Esophagus muscularis mucosa (tissue), 4 donors: ENCODE measurements around the gene AIG1. TPM values are rescaled to one million over a fixed set of nuclear protein-coding genes. Genes with fewer than 3 reads are reported as not detected.
A peak's percentile ranks its signal among the peaks of the same experiment; 100 is the strongest.

Source experiments
- DNase-seq: peaks from one replicate; pipeline ENCODE4 v3.0.0-alpha.2; 2017; ENCODE audit errors: extremely low spot score
- H3K27ac ChIP-seq, 4 donors: fragments of 200-600 bp; sonication (generic); replicated peaks in 1 of 4; 1 replicate in 3 of 4; 2 replicates in 1 of 4; pipeline ENCODE4 v1.5.1; 2016 to 2019; ENCODE audit warnings: mild to moderate bottlenecking in 1 of 4
- H3K27me3 ChIP-seq, 4 donors: fragments of 200-600 bp; sonication (generic); one replicate each; pipeline versions ENCODE4 v1.5.1 to v1.6.0; 2016 to 2019
- H3K36me3 ChIP-seq, 4 donors: fragments of 200-600 bp; sonication (generic); one replicate each; pipeline ENCODE4 v1.5.1; 2016 to 2019
- H3K4me1 ChIP-seq, 4 donors: fragments of 200-600 bp; sonication (generic); one replicate each; pipeline ENCODE4 v1.5.1; 2016 to 2019
- H3K4me3 ChIP-seq, 4 donors: fragments of 200-600 bp; sonication (generic); 1 replicate in 2 of 4; 2 replicates in 2 of 4; pipeline ENCODE4 v1.5.1; 2016 to 2019; ENCODE audit warnings: mild to moderate bottlenecking in 4 of 4, moderate library complexity in 1 of 4
- H3K9me3 ChIP-seq, 4 donors: fragments of 200-600 bp; sonication (generic); 1 replicate in 3 of 4; 2 replicates in 1 of 4; pipeline ENCODE4 v1.5.1; 2016 to 2019
- CTCF ChIP-seq, 3 experiments: fragments of 200-600 bp in 2 of 3; fragments of 450-650 bp in 1 of 3; sonication (generic) in 2 of 3; IDR thresholded peaks; one replicate each; pipeline ENCODE4 v1.5.1; 2017 to 2019; ENCODE audit warnings: antibody characterized with exemption in 3 of 3, mild to moderate bottlenecking in 2 of 3, moderate library complexity in 1 of 3
- EP300 ChIP-seq: sonication (generic); formaldehyde crosslinking; IDR thresholded peaks from one replicate; pipeline ENCODE4 v1.6.1; 2017; ENCODE audit warnings: antibody characterized with exemption
- POLR2A ChIP-seq: fragments of 450-650 bp; IDR thresholded peaks from one replicate; pipeline ENCODE4 v1.6.1; 2017; ENCODE audit warnings: antibody characterized with exemption, moderate library complexity, mild to moderate bottlenecking, low read depth
- POLR2AphosphoS5 ChIP-seq, 2 donors: sonication (generic); formaldehyde crosslinking; IDR thresholded peaks; one replicate each; pipeline ENCODE4 v1.6.1; 2017; ENCODE audit warnings: antibody characterized with exemption in 2 of 2
- WGBS: methylation state at CpG from one replicate; pipeline ENCODE4 v1.1.5; 2018; 5-methylcytosine and 5-hydroxymethylcytosine counted together
- intact Hi-C: fragments of 100-400 bp; cut with DNase I; formaldehyde crosslinking; loops from one replicate; pipeline ENCODE4 v1.15.1; 2023
- total RNA-seq, 4 donors: library from RNA; depleted of rRNA; stranded (reverse); fragments of >200 nt; gene quantifications; one replicate each; pipeline versions ENCODE4 v1.1.0 to v1.2.1, GENCODE V29; 2016

Gene AIG1
- total RNA-seq, 4 donors from 2014 or later, result 21.0 to 26.3 (median 23.4) TPM

GRCh38 chr6:143200167-143200770, 139.6 kb downstream of the AIG1 start:
- no peak for TF ChIP-seq POLR2A
- no peak for TF ChIP-seq CTCF (IDR thresholded peaks at IDR 0.05)
- TF ChIP-seq EP300, result no peak
- no peak for TF ChIP-seq POLR2AphosphoS5 (IDR thresholded peaks at IDR 0.05)
- H3K4me1 ChIP-seq, result peaks cover 2 to 15% (median 12%) of the 10 kb centered on the region in 4 donors
- no peaks in the 10 kb centered on the region for H3K27me3 ChIP-seq
- no peak overlapping the region for H3K4me3 ChIP-seq
- no peak for DNase-seq
- H3K9me3 ChIP-seq, result peaks cover 0 to 8% (median 4%) of the 10 kb centered on the region in 4 donors
- WGBS, result 91% methylated on average over 6 of the region's 6 CpGs
- intact Hi-C loops, result no loop called here
- H3K27ac ChIP-seq, result no peak overlapping the region
- no peaks in the 10 kb centered on the region for H3K36me3 ChIP-seq

DNA sequence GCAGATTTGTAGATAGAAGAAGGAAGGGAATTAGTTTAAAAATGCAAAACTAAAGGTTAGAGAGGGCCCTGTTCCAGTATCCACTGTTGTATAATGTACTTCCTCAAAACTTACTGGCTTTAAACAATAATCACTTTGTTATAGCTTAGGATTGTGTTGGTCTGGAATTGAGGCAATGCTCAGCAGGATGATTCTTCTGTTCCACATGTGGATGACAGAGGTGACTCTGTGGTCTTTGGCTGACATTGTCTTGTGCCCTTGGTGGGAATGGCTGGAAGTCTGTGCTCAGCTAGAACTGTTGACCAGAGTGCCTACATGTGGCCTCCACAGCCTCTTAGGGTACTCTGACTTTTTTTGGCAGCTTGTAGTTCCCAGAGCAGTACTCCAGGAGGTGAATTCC, 143.4 kb downstream of the AIG1 start:
- H3K4me3 ChIP-seq, result no peak overlapping the region
- TF ChIP-seq CTCF (IDR thresholded peaks at IDR 0.05), result no peak
- TF ChIP-seq POLR2AphosphoS5 (IDR thresholded peaks at IDR 0.05), result no peak
- TF ChIP-seq EP300, result no peak
- TF ChIP-seq POLR2A, result no peak
- intact Hi-C loops, result no loop called here

DNA sequence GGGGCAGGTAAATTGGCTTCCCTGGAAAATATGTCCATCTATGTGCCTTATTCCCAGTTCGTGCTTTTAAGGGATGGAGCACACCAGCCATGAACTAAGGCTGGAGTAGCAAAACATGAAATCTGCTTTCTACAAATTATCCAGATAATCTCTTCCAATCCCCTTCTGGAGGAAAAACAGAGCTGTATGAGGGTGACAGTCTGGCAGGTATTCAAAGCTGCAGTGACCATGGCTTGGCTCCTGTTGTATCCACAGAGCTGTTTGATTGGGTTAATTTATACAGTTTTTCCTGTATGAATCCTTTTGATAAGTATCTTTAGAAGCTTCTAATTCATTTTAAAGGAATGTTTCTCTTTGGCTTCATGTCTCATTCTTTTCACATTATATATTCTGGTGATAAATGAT, 144.4 kb downstream of the AIG1 start:
- no peak for DNase-seq
- intact Hi-C loops, result no loop called here
- peak overlapping the region in 1 of 4 donors; percentile 42 for H3K27ac ChIP-seq
- TF ChIP-seq POLR2AphosphoS5 (IDR thresholded peaks at IDR 0.05), result no peak
- no peak for TF ChIP-seq POLR2A
- no peak for TF ChIP-seq EP300
- no peak for TF ChIP-seq CTCF (IDR thresholded peaks at IDR 0.05)
- peaks cover 2 to 33% (median 25%) of the 10 kb centered on the region in 4 donors for H3K4me1 ChIP-seq
- H3K4me3 ChIP-seq, result no peak overlapping the region
- peaks cover 0 to 8% (median 4%) of the 10 kb centered on the region in 4 donors for H3K9me3 ChIP-seq
- 88% methylated on average over 1 of the region's 1 CpG for WGBS
- no peaks in the 10 kb centered on the region for H3K27me3 ChIP-seq
- no peaks in the 10 kb centered on the region for H3K36me3 ChIP-seq

More for the DNA sequence above, 143.4 kb downstream of the AIG1 start:
- Histone ChIP-seq H3K4me1 (peaks cover 2 to 33% (median 25%) of the 10 kb centered on the region in 4 donors), H3K36me3 (no peaks in the 10 kb centered on the region), H3K9me3 (peaks cover 0 to 8% (median 4%) of the 10 kb centered on the region in 4 donors), H3K27me3 (no peaks in the 10 kb centered on the region), H3K27ac (no peak overlapping the region)
- DNase-seq, result no peak

GRCh38 chr6:143205585-143205984, 144.9 kb downstream of the AIG1 start:
- Histone ChIP-seq H3K27me3 (no peaks in the 10 kb centered on the region), H3K9me3 (peaks cover 0 to 8% (median 4%) of the 10 kb centered on the region in 4 donors), H3K27ac (peak overlapping the region in 2 of 4 donors; percentile 24 to 42), H3K4me1 (peaks cover 2 to 33% (median 25%) of the 10 kb centered on the region in 4 donors), H3K4me3 (no peak overlapping the region), H3K36me3 (no peaks in the 10 kb centered on the region)
- WGBS, result 29% methylated on average over 2 of the region's 2 CpGs
- DNase-seq, result no peak
- intact Hi-C loops, result no loop called here
- no peak for TF ChIP-seq POLR2AphosphoS5 (IDR thresholded peaks at IDR 0.05)
- TF ChIP-seq EP300, result no peak
- no peak for TF ChIP-seq CTCF (IDR thresholded peaks at IDR 0.05)
- no peak for TF ChIP-seq POLR2A

DNA sequence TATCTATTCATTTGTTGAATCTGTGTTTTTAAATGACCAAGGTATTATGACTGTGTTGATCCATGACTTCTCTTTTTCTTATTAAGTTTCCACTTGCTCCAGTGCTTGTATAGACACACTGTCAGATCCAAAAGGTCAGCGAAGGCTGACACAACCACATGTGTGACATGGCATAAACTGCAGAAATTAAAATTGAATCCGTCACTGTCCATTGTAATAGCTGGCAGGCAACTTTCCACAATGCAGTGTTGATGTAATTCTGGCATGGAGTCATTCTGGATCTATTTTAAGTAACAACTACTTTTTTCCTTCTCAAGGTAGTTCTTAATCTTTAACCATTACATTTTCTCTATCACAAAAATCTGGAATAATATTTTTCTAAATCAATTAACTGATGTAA, 145.3 kb downstream of the AIG1 start:
- H3K4me3 ChIP-seq, result no peak overlapping the region
- WGBS, result 33% methylated on average over 2 of the region's 2 CpGs
- H3K27me3 ChIP-seq, result no peaks in the 10 kb centered on the region
- no peak for DNase-seq
- peak overlapping the region in 3 of 4 donors; percentile 34 to 42 (median 41) for H3K27ac ChIP-seq
- peak in 1 of 2 donors; percentile 57 for TF ChIP-seq POLR2AphosphoS5 (IDR thresholded peaks at IDR 0.05)
- TF ChIP-seq POLR2A, result no peak
- no peak for TF ChIP-seq EP300
- peaks cover 2 to 33% (median 25%) of the 10 kb centered on the region in 4 donors for H3K4me1 ChIP-seq
- H3K36me3 ChIP-seq, result no peaks in the 10 kb centered on the region
- H3K9me3 ChIP-seq, result peaks cover 0 to 8% (median 4%) of the 10 kb centered on the region in 4 donors
- intact Hi-C loops, result no loop called here
